GM23248 (cell line): ENCODE results near the gene MUS81.

Source experiments
- EZH2 ChIP-seq: fragments of 200-600 bp; sonication (generic); IDR thresholded peaks from 2 replicates; pipeline ENCODE4 v1.6.1; 2018; ENCODE audit warnings: antibody characterized with exemption, mild to moderate bottlenecking; ENCODE audit not compliant: insufficient read depth, poor library complexity, severe bottlenecking
- EZH2phosphoT487 ChIP-seq: fragments of 200-600 bp; sonication (generic); IDR thresholded peaks from 2 replicates; pipeline ENCODE4 v1.6.1; 2018; ENCODE audit warnings: antibody characterized with exemption, moderate library complexity, mild to moderate bottlenecking, low read depth; ENCODE audit not compliant: insufficient read depth

GRCh38 chr11:65868076-65868667 lies 7.9 kb downstream of the MUS81 start:
- TF ChIP-seq EZH2 (no peak), EZH2phosphoT487 (no peak)
